Ishikawa (cell line): ENCODE results near the gene KIFC3.

Experiments
- CEBPB ChIP-seq: IDR thresholded peaks from 2 replicates; pipeline ENCODE4 v1.6.1; 2012
- CREB1 ChIP-seq: IDR thresholded peaks from 2 replicates; pipeline ENCODE4 v1.6.1; 2012; ENCODE audit warnings: low read depth
- EGR1 ChIP-seq: IDR thresholded peaks from 2 replicates; pipeline ENCODE4 v1.6.1; 2012
- EP300 ChIP-seq: IDR thresholded peaks from 2 replicates; pipeline ENCODE4 v1.6.1; 2012; ENCODE audit warnings: borderline replicate concordance
- FOXM1 ChIP-seq: IDR thresholded peaks from 2 replicates; pipeline ENCODE4 v1.6.1; 2012; ENCODE audit warnings: low read depth, borderline replicate concordance
- NFIC ChIP-seq: IDR thresholded peaks from 2 replicates; pipeline ENCODE4 v1.6.1; 2012
- RAD21 ChIP-seq: IDR thresholded peaks from 2 replicates; pipeline ENCODE4 v1.6.1; 2012; ENCODE audit warnings: low read depth
- TAF1 ChIP-seq: IDR thresholded peaks from 2 replicates; pipeline ENCODE4 v1.6.1; 2012; ENCODE audit warnings: low read depth, mild to moderate bottlenecking
- TCF12 ChIP-seq: IDR thresholded peaks from 2 replicates; pipeline ENCODE4 v1.6.1; 2012; ENCODE audit warnings: low read depth
- TEAD4 ChIP-seq: IDR thresholded peaks from 2 replicates; pipeline ENCODE4 v1.6.1; 2012
- YY1 ChIP-seq: IDR thresholded peaks from 2 replicates; pipeline ENCODE4 v1.6.1; 2012; ENCODE audit warnings: low read depth
- ZBTB7A ChIP-seq: IDR thresholded peaks from 2 replicates; pipeline ENCODE4 v1.6.1; 2012; ENCODE audit warnings: low read depth
- TF ChIP-seq, protein P1 (sequence below): IDR thresholded peaks from 2 replicates; pipeline ENCODE4 v1.6.1; 2012; ENCODE audit warnings: low read depth, mild to moderate bottlenecking
- TF ChIP-seq, protein P2 (sequence below): IDR thresholded peaks from 2 replicates; pipeline ENCODE4 v1.6.1; 2012
- TF ChIP-seq, protein P3 (sequence below): IDR thresholded peaks from 2 replicates; pipeline ENCODE4 v1.6.1; 2012

KIFC3 gene

GRCh38 chr16:57782607-57783055, 19.7 kb downstream of the KIFC3 start:
- peak; percentile 46 for TF ChIP-seq CEBPB

- TF ChIP-seq TEAD4 = no peak
- TF ChIP-seq TAF1 = no peak
- TF ChIP-seq CREB1 = no peak
- TF ChIP-seq, protein P1, sequence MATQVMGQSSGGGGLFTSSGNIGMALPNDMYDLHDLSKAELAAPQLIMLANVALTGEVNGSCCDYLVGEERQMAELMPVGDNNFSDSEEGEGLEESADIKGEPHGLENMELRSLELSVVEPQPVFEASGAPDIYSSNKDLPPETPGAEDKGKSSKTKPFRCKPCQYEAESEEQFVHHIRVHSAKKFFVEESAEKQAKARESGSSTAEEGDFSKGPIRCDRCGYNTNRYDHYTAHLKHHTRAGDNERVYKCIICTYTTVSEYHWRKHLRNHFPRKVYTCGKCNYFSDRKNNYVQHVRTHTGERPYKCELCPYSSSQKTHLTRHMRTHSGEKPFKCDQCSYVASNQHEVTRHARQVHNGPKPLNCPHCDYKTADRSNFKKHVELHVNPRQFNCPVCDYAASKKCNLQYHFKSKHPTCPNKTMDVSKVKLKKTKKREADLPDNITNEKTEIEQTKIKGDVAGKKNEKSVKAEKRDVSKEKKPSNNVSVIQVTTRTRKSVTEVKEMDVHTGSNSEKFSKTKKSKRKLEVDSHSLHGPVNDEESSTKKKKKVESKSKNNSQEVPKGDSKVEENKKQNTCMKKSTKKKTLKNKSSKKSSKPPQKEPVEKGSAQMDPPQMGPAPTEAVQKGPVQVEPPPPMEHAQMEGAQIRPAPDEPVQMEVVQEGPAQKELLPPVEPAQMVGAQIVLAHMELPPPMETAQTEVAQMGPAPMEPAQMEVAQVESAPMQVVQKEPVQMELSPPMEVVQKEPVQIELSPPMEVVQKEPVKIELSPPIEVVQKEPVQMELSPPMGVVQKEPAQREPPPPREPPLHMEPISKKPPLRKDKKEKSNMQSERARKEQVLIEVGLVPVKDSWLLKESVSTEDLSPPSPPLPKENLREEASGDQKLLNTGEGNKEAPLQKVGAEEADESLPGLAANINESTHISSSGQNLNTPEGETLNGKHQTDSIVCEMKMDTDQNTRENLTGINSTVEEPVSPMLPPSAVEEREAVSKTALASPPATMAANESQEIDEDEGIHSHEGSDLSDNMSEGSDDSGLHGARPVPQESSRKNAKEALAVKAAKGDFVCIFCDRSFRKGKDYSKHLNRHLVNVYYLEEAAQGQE = no peak
- no peak for TF ChIP-seq RAD21
- TF ChIP-seq TCF12 = no peak
- no peak for TF ChIP-seq CEBPB
- TF ChIP-seq EGR1 = no peak
- no peak for TF ChIP-seq FOXM1
Observed at GRCh38 chr16:57781741-57782606, 20.3 kb downstream of the KIFC3 start.

DNA sequence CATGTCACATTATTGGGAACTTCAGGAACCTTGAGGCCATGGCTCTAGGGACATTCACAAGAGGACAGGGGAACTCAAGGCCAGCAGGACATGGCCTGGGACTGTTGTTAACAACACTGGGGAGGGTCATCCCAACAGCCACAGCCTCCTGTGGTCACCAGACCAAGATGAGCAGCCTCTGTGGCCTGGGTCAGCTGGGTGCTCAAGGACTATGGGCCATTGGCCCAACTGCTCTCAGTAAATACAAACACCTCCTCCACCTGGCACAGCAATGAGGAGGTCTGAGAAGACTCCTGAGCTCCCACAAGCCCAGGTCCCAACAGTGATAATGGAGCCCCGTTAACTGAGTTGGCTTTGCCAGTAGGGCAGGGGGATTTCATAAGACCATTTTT, 20.9 kb downstream of the KIFC3 start:
- TF ChIP-seq TCF12 (no peak), ZBTB7A (no peak), TAF1 (no peak)
- TF ChIP-seq, protein P2, sequence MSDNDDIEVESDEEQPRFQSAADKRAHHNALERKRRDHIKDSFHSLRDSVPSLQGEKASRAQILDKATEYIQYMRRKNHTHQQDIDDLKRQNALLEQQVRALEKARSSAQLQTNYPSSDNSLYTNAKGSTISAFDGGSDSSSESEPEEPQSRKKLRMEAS = no peak

DNA sequence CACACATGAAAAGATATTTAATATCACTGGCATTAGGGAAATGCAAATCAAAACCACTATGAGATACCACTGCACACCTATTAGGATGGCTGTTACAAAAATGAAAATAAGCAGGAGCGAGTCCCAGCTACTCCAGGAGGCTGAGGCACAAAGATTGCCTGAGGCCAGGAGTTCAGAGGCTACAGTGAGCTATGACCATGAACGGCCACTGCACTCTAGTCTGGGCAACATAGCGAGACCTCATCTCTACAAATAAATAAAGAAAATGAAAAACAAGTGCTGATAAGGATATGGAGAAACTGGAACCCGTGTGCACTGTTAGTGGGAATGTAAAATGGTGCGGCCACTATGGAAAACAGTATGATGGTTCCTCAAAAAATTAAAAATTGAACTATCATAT, 23.6 kb downstream of the KIFC3 start:
- TF ChIP-seq CREB1 (no peak), YY1 (no peak)

DNA sequence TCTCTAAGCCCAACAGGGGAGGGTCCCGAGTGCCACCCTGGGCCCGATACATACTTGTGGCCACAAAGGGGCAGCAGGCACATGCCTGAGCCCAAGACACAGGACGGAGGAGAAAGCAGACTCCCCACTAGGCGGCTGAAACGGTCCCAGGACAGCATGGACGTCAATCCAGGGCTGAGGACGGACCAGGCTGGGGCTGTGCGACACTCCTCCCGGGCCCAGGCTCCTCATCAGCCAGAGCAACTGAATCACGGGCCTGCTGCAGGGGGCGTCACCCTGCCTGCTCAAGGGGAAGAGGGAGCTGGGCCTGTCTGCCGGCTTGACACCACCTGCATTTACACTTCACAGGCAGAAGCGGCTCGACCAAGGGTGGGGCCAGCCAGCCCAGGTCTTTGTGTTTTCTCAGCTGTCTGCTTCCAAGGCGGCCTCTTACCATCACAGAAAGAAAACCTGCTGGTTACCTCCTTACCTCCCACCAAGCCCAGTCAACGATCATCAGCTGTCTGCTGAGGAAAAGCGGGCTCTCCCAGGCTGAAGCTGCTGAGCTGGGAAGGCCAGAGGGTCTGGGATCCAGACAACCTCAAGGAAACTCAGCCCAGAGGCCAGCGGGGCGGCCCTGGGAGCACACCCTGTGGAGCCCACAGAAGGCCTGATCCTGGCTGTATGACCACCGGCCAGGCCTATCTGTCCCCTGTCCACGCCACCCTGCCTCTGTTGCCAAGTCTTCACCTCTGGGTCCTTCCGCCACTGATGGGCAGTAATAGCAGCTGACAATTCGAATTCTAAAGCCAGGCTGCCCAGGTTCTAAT, 26.4 kb downstream of the KIFC3 start:
- TF ChIP-seq RAD21 (peak; percentile 46), TEAD4 (no peak)

- no peak for TF ChIP-seq EP300
- TF ChIP-seq, protein P1 = no peak
- TF ChIP-seq, protein P3, sequence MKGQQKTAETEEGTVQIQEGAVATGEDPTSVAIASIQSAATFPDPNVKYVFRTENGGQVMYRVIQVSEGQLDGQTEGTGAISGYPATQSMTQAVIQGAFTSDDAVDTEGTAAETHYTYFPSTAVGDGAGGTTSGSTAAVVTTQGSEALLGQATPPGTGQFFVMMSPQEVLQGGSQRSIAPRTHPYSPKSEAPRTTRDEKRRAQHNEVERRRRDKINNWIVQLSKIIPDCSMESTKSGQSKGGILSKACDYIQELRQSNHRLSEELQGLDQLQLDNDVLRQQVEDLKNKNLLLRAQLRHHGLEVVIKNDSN = no peak
- no peak for TF ChIP-seq TEAD4
- no peak for TF ChIP-seq YY1
- TF ChIP-seq ZBTB7A = no peak
- no peak for TF ChIP-seq TAF1
- TF ChIP-seq EGR1 = no peak
- TF ChIP-seq NFIC = no peak
- TF ChIP-seq CEBPB = no peak
- TF ChIP-seq CREB1 = no peak
- TF ChIP-seq, protein P2 = no peak
- TF ChIP-seq RAD21 = no peak
- TF ChIP-seq FOXM1 = no peak
- no peak for TF ChIP-seq TCF12
Observed at GRCh38 chr16:57774705-57775285, 27.5 kb downstream of the KIFC3 start.

- no peak for TF ChIP-seq ZBTB7A
- TF ChIP-seq TEAD4 = no peak
Observed at GRCh38 chr16:57773655-57774295, 28.5 kb downstream of the KIFC3 start.
